ENCODE data around the gene NTM.

Gene NTM

DNA sequence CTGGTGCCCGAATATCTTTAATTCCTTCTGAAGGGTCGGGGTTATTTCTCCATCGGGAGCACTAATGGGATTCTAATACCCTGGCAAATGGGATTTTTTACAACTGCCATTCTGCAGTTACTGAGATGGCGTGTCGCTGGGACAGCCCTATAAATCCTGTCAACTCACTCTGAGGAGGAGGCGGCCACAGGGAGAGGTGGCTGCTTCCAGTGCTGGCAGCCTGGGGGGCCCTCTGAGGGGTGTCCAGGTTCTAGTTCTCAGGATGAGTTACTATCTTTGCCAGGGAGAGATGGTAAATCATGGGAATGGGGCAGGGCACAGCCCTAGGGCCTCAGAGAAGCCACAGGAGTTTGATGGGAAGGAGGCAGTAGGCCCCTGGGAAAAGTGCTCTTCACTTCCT, 135.9 kb downstream of the NTM start:
- Histone ChIP-seq H2BK15ac (ENCODE audit: low read length) (no peak overlapping the region), H3K9me3 (replicated peaks in 1 of 2; ENCODE audit: control insufficient read depth in 2 of 2, insufficient read depth in 1 of 2, low read depth in 1 of 2, low read length in 2 of 2) (no peaks in the 10 kb centered on the region), H3K4ac (ENCODE audit: low read length) (no peak overlapping the region), H3K4me1 (ENCODE audit: control insufficient read depth in 2 of 2, insufficient read depth in 1 of 2, low read depth in 1 of 2, low read length in 2 of 2) (peaks cover 0 to 5% of the 10 kb centered on the region in 2 donors), H3K9ac (ENCODE audit: low read depth, low read length, poor library complexity) (no peak overlapping the region), H2BK120ac (ENCODE audit: low read depth, low read length) (no peak overlapping the region), H3K18ac (ENCODE audit: low read length) (no peak overlapping the region), H3K27me3 (ENCODE audit: control insufficient read depth in 3 of 3, insufficient read depth in 3 of 3, low read depth in 1 of 3, low read length in 3 of 3) (no peaks in the 10 kb centered on the region), H3K36me3 (replicated peaks in 1 of 2; ENCODE audit: control insufficient read depth in 2 of 2, insufficient read depth in 2 of 2, low read length in 2 of 2) (no peaks in the 10 kb centered on the region), H4K8ac (ENCODE audit: low read depth, low read length) (no peak overlapping the region), H3K23ac (ENCODE audit: low read depth, low read length, poor library complexity) (no peak overlapping the region), H3K79me1 (ENCODE audit: low read depth, low read length) (no peaks in the 10 kb centered on the region), H2BK5ac (ENCODE audit: low read length) (no peak overlapping the region), H2BK12ac (ENCODE audit: low read length) (no peak overlapping the region), H3K27ac (replicated peaks; ENCODE audit: low read length) (no peak overlapping the region), H4K91ac (ENCODE audit: low read depth, low read length, poor library complexity) (no peak overlapping the region), H2AK5ac (ENCODE audit: low read depth, low read length) (no peak overlapping the region), H3K4me3 (ENCODE audit: low read length in 2 of 2) (no peak overlapping the region), H3K14ac (ENCODE audit: low read length) (no peak overlapping the region), H2AFZ (ENCODE audit: low read length) (no peak overlapping the region), H3K4me2 (ENCODE audit: insufficient read depth, low read length, poor library complexity, severe bottlenecking) (no peak overlapping the region)
- no peak for DNase-seq (ENCODE audit: low spot score)
- no CpG with 5 or more reads among the region's 6 CpGs for WGBS, 2 donors (ENCODE audit: extremely low coverage in 2 of 2, insufficient read length in 2 of 2, insufficient replicate concordance in 1 of 2)

DNA sequence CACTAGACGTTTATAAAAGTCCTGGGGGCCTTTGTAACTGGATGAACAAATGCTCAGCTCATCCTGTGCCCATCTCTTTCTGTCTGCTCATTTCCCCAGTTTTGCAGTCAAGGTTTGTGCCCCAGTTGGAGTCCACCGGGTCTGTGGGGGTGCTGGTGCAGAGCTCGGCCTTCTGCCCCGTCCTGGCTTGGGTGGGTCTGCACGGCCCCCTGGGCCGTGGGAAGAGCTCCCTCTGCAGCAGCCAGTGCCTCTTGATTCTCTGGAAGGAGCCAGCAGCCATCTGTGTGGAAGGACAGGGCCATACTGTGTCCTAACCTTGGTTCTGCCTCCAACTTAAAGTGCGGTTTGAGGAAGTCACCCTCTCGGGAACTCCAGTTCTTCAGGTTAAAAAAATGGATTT, 140.2 kb downstream of the NTM start:
- Histone ChIP-seq H3K9ac (ENCODE audit: low read depth, low read length, poor library complexity) (no peak overlapping the region), H3K9me3 (replicated peaks in 1 of 2; ENCODE audit: control insufficient read depth in 2 of 2, insufficient read depth in 1 of 2, low read depth in 1 of 2, low read length in 2 of 2) (no peaks in the 10 kb centered on the region), H2BK15ac (ENCODE audit: low read length) (no peak overlapping the region), H3K79me1 (ENCODE audit: low read depth, low read length) (no peaks in the 10 kb centered on the region), H3K36me3 (replicated peaks in 1 of 2; ENCODE audit: control insufficient read depth in 2 of 2, insufficient read depth in 2 of 2, low read length in 2 of 2) (no peaks in the 10 kb centered on the region), H3K4me2 (ENCODE audit: insufficient read depth, low read length, poor library complexity, severe bottlenecking) (no peak overlapping the region), H2BK12ac (ENCODE audit: low read length) (no peak overlapping the region), H3K27ac (replicated peaks; ENCODE audit: low read length) (no peak overlapping the region), H2AFZ (ENCODE audit: low read length) (no peak overlapping the region), H3K27me3 (ENCODE audit: control insufficient read depth in 3 of 3, insufficient read depth in 3 of 3, low read depth in 1 of 3, low read length in 3 of 3) (no peaks in the 10 kb centered on the region), H2BK120ac (ENCODE audit: low read depth, low read length) (no peak overlapping the region), H3K18ac (ENCODE audit: low read length) (peak overlapping the region; percentile 42), H3K4me3 (ENCODE audit: low read length in 2 of 2) (no peak overlapping the region), H4K91ac (ENCODE audit: low read depth, low read length, poor library complexity) (no peak overlapping the region), H2BK5ac (ENCODE audit: low read length) (no peak overlapping the region), H4K8ac (ENCODE audit: low read depth, low read length) (no peak overlapping the region), H3K23ac (ENCODE audit: low read depth, low read length, poor library complexity) (no peak overlapping the region), H2AK5ac (ENCODE audit: low read depth, low read length) (no peak overlapping the region), H3K4ac (ENCODE audit: low read length) (no peak overlapping the region), H3K14ac (ENCODE audit: low read length) (no peak overlapping the region), H3K4me1 (ENCODE audit: control insufficient read depth in 2 of 2, insufficient read depth in 1 of 2, low read depth in 1 of 2, low read length in 2 of 2) (no peaks in the 10 kb centered on the region)
- no CpG with 5 or more reads among the region's 8 CpGs for WGBS, 2 donors (ENCODE audit: extremely low coverage in 2 of 2, insufficient read length in 2 of 2, insufficient replicate concordance in 1 of 2)
- DNase-seq (ENCODE audit: low spot score), result no peak

DNA sequence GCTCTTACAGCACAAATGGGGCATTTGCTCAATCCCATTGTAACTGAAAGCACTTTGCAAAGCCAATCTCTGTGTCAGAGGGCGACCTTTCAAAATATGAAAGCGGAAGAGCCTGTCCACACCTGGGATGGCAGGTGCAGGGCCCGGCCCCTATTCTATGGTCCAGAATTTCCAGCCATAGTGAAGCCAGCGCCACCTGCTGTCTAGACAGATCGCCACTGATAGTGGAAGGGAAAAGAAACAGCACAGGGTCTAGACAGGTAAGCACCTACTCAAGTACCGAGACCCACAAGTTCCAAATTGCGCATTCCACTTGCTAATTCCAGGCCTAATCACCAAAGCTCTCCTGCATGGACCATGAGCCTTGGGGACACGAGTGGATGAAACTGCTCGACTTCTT, 141.4 kb downstream of the NTM start:
- Histone ChIP-seq H2AFZ (ENCODE audit: low read length) (no peak overlapping the region), H2BK120ac (ENCODE audit: low read depth, low read length) (no peak overlapping the region), H3K9me3 (replicated peaks in 1 of 2; ENCODE audit: control insufficient read depth in 2 of 2, insufficient read depth in 1 of 2, low read depth in 1 of 2, low read length in 2 of 2) (no peaks in the 10 kb centered on the region), H3K18ac (ENCODE audit: low read length) (no peak overlapping the region), H3K4me3 (ENCODE audit: low read length in 2 of 2) (no peak overlapping the region), H2AK5ac (ENCODE audit: low read depth, low read length) (no peak overlapping the region), H3K9ac (ENCODE audit: low read depth, low read length, poor library complexity) (no peak overlapping the region), H3K23ac (ENCODE audit: low read depth, low read length, poor library complexity) (no peak overlapping the region), H3K4me1 (ENCODE audit: control insufficient read depth in 2 of 2, insufficient read depth in 1 of 2, low read depth in 1 of 2, low read length in 2 of 2) (peaks cover 0 to under 1% of the 10 kb centered on the region in 2 donors), H3K14ac (ENCODE audit: low read length) (no peak overlapping the region), H3K36me3 (replicated peaks in 1 of 2; ENCODE audit: control insufficient read depth in 2 of 2, insufficient read depth in 2 of 2, low read length in 2 of 2) (no peaks in the 10 kb centered on the region), H3K4me2 (ENCODE audit: insufficient read depth, low read length, poor library complexity, severe bottlenecking) (no peak overlapping the region), H3K27ac (replicated peaks; ENCODE audit: low read length) (no peak overlapping the region), H4K91ac (ENCODE audit: low read depth, low read length, poor library complexity) (no peak overlapping the region), H2BK15ac (ENCODE audit: low read length) (no peak overlapping the region), H3K27me3 (ENCODE audit: control insufficient read depth in 3 of 3, insufficient read depth in 3 of 3, low read depth in 1 of 3, low read length in 3 of 3) (no peaks in the 10 kb centered on the region), H3K79me1 (ENCODE audit: low read depth, low read length) (no peaks in the 10 kb centered on the region), H4K8ac (ENCODE audit: low read depth, low read length) (no peak overlapping the region), H2BK5ac (ENCODE audit: low read length) (no peak overlapping the region), H3K4ac (ENCODE audit: low read length) (no peak overlapping the region), H2BK12ac (ENCODE audit: low read length) (no peak overlapping the region)
- DNase-seq (ENCODE audit: low spot score), result peak; percentile 17
- WGBS, 2 donors (ENCODE audit: extremely low coverage in 2 of 2, insufficient read length in 2 of 2, insufficient replicate concordance in 1 of 2), result no CpG with 5 or more reads among the region's 9 CpGs

DNA sequence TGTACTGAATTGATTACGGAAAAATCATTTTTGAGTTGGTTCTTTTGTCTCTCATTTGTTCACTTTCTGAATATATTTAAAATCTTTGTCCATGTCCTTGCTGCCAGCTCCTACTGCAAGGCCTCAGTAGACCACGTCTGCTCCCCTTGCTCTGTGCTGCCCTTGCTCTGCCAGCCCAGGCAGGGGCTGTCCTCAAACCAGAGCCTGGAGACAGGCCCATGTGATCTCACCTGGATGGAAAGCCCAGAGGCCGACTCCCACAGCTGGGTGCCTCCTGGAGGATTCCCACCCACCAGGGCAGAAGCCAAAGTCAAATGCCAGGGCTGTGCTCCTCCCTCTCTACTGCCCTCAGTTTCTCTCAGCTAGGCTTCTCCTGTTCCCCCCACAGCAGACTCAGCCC, 141.8 kb downstream of the NTM start:
- peak overlapping the region; percentile 6 for H4K8ac ChIP-seq (ENCODE audit: low read depth, low read length)
- no peak overlapping the region for H3K27ac ChIP-seq (replicated peaks; ENCODE audit: low read length)
- WGBS, 2 donors (ENCODE audit: extremely low coverage in 2 of 2, insufficient read length in 2 of 2, insufficient replicate concordance in 1 of 2), result no CpG with 5 or more reads among the region's 3 CpGs
- no peak overlapping the region for H2BK15ac ChIP-seq (ENCODE audit: low read length)
- H3K4ac ChIP-seq (ENCODE audit: low read length), result no peak overlapping the region
- no peaks in the 10 kb centered on the region for H3K36me3 ChIP-seq (replicated peaks in 1 of 2; ENCODE audit: control insufficient read depth in 2 of 2, insufficient read depth in 2 of 2, low read length in 2 of 2)
- H2AFZ ChIP-seq (ENCODE audit: low read length), result no peak overlapping the region
- H3K27me3 ChIP-seq (ENCODE audit: control insufficient read depth in 3 of 3, insufficient read depth in 3 of 3, low read depth in 1 of 3, low read length in 3 of 3), result no peaks in the 10 kb centered on the region
- DNase-seq (ENCODE audit: low spot score), result no peak
- no peak overlapping the region for H2BK120ac ChIP-seq (ENCODE audit: low read depth, low read length)
- no peaks in the 10 kb centered on the region for H3K9me3 ChIP-seq (replicated peaks in 1 of 2; ENCODE audit: control insufficient read depth in 2 of 2, insufficient read depth in 1 of 2, low read depth in 1 of 2, low read length in 2 of 2)
- no peak overlapping the region for H2BK5ac ChIP-seq (ENCODE audit: low read length)
- no peak overlapping the region for H3K4me2 ChIP-seq (ENCODE audit: insufficient read depth, low read length, poor library complexity, severe bottlenecking)
- no peak overlapping the region for H3K14ac ChIP-seq (ENCODE audit: low read length)
- no peak overlapping the region for H3K4me3 ChIP-seq (ENCODE audit: low read length in 2 of 2)
- no peak overlapping the region for H4K91ac ChIP-seq (ENCODE audit: low read depth, low read length, poor library complexity)
- H3K23ac ChIP-seq (ENCODE audit: low read depth, low read length, poor library complexity), result no peak overlapping the region
- H2AK5ac ChIP-seq (ENCODE audit: low read depth, low read length), result no peak overlapping the region
- H3K9ac ChIP-seq (ENCODE audit: low read depth, low read length, poor library complexity), result no peak overlapping the region
- no peak overlapping the region for H3K18ac ChIP-seq (ENCODE audit: low read length)
- H3K4me1 ChIP-seq (ENCODE audit: control insufficient read depth in 2 of 2, insufficient read depth in 1 of 2, low read depth in 1 of 2, low read length in 2 of 2), result peaks cover 0 to 3% of the 10 kb centered on the region in 2 donors
- H2BK12ac ChIP-seq (ENCODE audit: low read length), result no peak overlapping the region
- H3K79me1 ChIP-seq (ENCODE audit: low read depth, low read length), result no peaks in the 10 kb centered on the region

All from neuronal stem cell (in vitro differentiated cells).